HG02840 (cell line): ENCODE results near the gene C4orf50.
"Not testable (repeated sequence)": the region's sequence is repeated elsewhere in the genome, so short reads cannot be mapped to it uniquely, and the experiment has no call there.

Experiments used
- ATAC-seq: cut with Tn5 transposase; IDR thresholded peaks from one replicate; pipeline ENCODE4 v1.9.1; 2021; ENCODE audit warnings: mild to moderate bottlenecking, moderate library complexity, moderate number of reproducible peaks; ENCODE audit not compliant: unreplicated experiment, low FRiP score

C4orf50 gene

DNA sequence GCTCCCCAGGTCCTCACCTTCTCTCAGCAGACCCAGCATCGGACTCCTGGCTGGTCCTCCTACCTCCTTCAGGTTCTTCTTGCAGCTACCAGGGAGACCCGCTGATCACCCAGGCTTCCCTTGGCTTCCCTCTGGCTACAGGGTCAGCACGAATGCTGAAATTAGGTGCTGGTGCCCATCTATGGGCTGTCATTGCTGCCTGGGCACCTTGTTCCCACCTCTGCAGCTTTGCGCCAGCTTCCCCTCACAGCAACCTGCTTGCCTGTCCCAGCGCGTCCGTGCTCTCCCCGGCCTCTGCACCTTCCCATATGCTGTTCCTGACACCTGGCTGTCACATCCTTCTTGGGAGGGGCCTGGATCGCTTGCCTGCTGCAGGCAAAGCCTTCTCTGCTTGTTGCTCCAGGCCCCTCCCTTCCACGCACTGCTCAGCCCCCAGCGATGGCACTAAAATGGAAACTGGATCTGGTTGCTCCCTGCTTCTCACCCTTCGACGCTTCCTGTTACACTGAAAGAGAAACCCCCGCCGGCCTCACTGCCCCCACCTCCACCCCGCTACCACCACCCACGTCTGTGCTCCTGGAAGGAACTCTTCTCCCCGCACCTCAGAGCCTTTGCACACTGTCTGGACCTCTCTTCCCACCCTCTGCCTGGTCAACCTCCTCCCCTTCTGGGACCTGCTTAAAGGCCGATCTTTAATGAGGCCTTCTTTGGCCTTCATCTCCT, 22.2 kb downstream of the C4orf50 start:
- ATAC-seq = no peak

DNA sequence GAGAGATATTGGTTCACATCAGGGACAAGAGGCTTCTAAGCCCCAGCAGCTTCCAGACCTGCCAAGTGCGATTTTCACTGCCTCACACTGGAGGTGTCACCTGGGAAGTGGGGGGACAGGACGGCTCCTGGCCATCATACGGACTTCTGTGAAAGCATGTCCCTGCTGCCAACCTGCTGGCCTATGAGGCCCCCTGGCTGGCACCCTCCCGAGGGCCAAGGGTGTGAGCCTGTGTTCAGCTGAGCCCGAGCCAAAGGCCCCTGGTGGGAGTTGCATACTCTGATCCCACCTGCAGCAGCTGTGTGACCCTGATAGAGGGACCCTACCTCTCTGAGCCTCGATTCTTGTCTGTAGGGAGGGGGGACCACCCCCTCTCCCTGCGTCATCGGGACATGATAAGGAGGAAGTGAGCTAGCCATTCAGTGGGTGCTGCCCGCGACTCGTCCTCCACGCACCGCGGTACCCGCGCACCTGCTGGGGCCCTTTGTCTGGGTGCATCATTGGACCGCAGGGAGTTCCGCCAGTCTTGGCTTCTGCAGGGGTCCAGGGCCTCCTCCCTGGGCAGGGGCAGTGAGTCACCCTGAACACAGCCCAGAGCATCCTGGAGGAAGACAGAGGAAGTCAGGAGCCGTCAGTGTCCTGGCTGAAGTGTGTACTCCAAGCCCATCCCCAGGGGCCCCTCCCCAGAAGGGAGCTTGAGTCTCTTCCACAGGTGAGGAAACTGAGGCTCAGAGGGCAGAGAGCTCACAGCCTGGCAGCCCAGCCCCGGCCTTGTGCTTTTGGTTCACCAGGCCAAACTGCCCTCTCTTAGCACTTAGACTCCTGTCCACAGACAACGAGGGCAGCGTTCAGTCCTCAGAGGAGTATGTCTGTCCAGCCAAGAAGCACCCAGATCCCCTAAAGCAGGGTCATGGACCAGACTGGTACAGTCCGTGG, 24.1 kb downstream of the C4orf50 start:
- no peak for ATAC-seq

DNA sequence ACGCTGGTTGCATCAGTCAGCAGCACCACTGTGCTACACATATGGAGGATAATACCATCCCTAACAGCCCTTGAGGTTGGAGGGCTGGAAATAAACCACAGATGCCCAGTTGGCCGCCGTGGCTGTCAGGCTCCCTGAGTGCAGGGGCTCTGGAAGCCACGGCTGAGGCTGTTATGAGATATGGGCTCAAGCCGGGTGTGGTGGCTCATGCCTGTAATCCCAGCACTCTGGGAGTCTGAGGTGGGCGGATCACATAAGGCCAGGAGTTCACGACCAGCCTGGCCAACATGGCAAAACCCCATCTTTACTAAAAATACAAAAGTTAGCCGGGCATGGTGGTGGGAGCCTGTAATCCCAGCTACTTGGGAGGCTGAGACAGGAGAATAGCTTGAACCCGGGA, 24.9 kb downstream of the C4orf50 start:
- not testable (repeated sequence) for ATAC-seq

DNA sequence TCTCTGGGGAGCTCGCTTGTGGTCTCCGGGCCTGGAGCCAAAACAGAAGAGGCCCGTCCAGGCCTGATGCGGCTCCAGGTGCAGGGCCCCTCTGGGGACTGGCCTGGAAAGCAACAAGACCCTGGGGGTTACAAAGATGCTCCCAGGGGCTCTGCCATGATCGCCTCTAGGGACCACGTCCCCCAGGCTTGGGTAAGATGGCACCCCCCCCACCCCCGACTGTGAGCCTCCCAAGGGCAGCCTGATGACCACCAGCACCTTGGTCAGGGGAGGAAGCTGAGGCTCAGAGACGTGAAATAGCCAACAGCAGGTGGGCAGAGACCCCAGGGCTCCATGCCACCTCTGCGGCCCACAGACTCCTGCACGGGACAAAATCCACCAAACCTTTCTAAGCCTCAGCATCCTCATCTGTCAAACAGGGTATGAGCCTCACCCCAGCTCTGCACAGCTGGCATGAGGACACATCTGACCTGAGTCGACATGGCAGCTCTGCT, 25.4 kb downstream of the C4orf50 start:
- ATAC-seq = no peak

DNA sequence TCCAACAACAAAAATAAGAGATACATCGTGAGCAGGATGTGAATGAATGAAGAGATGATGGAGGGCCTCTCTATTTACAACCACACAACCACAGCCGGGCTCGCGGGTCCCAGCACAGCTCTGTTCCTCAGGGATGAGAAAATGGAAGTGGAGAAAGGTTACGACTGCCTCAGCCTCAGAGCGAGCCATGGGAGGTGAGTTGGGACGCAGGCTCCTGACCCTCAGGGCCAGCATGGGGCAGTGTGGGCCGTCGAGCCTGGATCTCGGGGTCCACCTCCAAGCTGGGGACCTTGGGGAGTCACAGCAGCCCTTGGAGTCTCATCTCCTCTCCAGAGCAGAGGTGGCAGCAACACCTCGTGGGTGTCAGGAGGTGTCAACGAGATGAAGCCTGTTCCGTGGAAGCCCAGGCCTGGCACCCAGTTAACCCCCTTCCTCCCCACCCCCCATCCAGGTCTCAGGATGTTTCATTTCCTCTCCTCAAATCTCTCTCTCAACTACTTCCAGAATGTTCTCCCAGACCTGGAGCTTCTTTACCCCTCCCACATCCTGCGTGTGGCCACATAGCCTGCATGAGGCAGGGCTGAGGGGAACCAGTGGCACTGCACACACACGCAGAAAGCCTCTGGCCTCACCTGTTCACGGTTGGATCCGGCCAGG, 25.9 kb downstream of the C4orf50 start:
- no peak for ATAC-seq

DNA sequence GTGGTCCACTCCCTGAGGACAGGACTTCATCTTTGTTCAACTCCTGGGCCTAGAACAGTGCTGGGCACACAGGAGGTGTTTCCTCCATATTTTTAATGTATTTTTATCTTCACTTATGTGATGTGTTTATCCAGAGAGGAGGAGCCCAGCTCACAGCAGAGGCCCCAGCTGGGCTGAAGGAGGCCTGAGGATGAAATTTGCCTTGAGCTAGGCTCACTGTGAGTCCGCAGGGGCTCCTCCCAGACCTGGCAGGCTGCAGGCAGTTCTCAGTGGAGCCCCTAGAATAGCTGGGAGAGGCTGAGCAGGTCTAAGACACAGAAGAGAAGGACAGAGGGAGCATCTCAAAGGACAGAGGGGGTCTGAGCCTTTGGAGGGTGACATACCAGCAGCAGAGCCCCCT, 26.8 kb downstream of the C4orf50 start:
- no peak for ATAC-seq

DNA sequence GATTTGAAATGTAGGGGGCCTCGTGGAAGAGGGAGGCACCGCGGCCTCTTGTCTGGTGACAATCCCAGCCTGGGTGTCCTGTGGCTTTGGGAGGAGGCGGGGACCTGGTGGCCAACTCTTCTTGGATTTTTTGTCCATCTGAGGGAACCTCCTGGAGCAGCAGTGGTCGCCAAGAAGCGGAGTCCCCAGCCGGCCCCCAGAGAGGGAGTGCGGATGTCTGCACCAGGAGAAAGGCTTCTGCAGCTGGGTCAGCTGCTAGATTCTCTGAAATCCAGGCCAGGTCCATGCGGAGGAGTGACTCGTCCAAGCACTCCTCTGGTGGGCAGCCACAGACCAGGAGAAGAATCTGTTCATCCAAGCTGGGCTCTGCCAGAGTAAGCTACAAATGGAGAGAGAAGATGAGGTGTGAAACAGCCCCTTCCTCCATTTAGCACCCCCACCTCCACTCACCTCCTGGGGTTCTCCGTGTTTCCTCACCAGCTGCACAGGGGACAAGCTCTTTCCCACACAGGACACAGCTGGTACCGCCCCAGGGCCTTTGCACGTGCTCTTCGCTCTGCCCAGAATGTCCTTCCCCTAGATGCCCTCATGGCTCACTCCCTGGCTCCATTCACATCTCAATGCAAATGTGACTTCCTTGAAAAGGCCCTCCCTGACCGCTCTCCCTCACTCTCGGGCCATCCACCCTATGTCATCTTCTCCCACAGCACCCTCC, 27.6 kb downstream of the C4orf50 start:
- no peak for ATAC-seq

DNA sequence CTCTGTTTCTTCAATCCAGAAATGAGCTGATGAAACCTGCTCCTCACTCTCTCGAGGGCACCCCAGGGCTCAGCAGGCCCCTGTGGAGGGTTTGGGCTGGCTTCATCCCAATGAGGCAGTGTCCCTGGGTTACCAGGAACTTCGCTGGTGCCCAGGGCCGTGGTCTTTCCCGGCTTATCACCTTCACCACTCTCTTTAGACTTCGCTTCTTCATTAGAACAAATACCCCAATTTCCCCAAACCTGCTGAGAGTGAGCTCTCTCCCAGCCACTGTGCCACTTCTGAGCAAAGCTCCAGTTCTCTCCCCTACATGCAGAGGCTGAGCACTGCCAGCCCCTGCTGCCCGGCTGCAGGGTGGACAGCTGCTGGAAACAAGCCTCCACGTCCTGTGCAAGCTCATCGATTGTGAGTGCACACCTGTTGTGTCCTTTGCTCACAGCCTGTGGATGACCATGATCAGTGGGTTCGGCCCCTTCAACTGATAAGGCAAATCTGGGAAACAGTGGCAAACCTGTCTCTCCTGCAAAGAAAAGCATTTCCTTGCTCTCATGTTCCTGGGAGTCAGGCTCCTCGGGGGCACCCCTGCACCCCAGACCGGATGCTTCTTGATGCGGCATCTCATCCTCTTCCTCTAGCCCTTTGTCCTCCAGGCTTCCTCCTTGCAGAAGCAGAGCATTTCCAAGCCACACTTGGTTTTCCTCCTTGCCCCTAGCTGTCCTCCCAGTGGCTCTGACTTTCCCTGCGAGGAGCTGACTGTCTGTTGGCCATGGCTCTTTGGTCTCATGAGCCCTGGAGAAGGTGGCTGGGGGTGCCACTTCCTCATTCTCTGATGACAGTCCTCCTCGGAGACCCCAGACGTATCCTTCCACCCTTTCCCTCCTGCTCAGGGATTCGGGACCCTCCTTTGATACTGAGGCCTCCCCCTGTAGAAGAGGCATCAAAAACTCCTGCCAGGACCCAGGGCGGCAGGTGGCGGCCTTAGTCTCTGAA, 28.7 kb downstream of the C4orf50 start:
- ATAC-seq = no peak

DNA sequence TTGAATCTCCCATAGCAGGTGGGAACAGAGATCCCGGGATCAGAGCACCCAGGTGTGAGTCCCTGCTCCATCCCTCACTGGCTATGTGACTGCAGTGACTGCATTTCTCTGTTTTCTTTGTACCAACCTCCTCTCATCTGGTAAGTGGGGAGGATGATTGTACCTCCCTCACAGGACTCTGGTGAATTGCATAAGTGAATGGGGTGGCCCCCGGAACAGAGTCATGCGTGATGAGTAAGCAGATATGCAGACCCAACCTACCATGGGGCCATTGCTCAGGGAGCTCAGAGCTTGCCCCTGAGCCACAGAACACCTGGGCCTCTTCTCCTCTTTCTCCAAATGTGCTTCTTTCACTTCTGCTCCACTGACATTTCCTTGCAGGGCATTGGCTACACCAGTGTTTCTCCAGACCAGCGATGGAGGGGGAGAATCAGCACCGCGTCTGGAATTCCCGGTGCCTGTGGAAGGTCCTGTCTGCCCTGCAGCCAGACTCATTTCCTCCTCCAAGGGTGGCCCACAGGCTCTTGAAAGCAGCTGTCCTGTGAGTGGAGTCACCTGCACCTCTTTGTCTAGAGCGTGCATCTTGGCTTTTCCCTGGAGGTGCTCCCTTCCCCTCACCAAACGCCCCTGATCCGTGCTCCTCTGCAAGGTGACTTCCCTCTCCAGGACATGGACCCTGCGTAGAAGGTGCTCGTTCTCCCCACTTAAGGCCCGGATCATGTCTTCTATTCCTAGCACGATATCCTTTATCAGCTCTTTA, 30.0 kb downstream of the C4orf50 start:
- no peak for ATAC-seq

DNA sequence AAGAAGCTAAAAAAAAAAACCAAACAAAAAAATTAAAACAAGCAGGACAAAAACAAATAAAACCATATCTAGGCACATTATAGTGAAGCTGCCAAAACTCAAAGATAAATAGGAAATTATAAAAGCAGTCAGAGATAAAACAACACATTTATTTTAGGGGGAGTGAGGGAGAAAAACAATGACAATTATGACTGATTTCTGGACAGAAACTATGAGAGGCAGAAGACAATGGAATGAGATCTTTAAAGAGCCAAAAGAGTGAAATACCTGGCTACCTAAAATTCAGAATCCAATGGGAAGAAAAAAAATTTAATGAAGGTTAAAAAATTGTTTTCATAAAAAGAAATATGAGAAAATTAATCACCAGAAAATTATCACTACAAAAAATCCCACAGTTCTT, 33.4 kb downstream of the C4orf50 start:
- ATAC-seq = no peak

DNA sequence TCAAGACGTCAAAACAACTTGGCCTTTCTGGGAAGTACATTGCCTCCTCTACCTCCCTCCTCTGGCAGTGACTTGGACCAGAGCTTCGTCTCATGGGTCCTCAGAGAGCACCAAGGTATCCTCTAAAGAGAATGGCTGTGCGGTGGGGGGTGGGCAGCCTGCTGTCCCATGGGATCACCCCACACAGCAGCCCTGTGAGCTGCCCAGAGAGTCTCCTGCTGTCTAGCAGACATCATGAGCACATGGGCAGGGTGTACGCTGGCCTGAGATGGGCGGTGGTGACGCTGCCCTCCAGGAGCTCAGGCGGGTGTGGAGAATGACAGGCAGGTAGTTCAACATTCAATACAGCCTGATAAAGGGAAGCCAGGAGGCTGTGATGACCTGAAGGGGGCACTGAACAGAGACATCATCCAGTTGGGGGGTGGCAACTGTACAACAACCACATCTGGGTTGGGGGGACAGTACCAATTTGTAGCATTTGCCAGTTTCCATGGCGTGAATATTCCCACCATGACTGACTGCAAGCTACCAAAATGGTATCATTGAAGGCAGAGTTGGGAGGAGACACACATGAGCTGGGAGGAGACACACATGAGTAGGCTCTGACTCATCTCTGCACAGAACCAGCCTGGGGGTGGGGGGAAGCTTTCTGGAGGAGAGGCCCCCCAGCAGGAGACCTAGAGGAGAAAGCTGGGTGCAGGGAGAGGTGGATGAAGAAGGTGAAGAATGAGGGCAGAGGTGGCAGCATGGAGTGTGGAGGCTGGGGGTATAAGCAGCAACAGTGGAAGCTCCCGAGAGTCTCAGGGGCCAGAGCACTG, 35.9 kb downstream of the C4orf50 start:
- ATAC-seq = no peak

DNA sequence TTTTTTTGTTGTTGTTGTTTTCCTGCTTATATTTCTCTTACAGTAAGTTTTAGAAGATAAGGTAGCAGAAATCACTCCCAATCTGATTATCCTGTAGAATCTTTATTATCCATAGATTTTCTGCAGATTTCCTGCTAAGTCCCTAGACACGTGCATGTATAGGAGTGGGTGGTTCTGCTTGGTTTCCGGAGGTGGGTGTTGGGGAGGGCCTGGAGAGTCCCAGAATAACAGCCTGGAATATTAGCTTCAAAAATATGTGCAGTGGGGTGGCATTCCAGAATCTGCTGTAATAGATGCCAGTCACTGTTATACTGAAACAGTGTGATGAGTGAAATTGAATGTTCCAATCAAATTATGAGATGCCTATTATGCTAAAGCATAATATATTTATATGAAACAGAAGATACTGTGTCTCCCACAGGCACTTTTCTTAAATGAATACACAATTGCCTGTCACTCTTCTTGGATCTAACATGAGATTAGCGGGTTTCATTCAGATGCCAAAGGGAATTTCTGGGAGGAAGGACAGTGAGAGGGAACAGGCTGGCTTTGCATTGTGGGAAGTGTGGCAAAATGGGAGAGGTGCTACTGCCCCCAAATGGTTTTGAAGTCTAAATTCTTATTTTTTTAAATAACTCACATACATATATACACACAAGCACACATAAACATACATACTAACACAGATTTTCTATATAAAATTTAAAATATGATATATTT, 37.6 kb downstream of the C4orf50 start:
- ATAC-seq = no peak

DNA sequence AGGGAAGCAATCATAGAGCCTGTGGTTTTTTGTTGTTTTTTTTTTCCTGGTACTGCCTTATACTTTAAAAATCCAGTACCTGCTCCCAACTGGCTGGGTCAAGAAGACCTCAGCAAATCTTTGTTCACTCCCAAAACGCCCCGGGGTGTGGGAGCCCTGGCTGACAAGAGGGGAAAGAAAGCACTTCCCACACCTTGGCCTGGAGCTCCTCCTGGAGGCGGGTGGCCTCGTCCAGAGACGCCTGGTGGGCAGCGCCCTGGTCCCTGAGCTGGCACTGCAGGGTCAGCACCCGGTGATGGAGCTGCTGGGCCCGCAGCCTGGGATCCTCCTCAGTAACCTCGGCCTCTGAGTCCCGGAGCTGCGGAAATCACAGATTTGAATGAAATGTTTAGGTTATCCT, 38.2 kb downstream of the C4orf50 start:
- ATAC-seq = no peak

DNA sequence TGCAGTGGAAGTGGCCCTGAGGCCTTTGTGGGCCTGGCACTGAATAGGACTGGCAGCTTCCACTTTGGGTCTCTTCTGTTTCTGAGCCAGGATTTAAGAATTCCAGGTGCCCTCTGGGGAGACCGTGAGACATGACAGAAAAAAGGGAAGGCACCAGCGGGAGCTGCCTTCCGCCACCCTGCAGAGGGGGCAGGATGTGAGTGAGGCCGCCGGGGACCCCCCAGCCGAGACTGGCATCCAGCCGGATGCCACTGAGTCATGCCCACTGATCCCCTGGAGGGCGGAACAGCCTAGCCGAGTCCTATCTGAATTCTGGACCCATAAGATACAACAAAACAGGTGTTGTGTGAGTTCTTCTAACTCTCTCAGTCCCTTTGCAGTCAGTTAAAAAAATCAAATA, 41.3 kb downstream of the C4orf50 start:
- ATAC-seq = no peak

DNA sequence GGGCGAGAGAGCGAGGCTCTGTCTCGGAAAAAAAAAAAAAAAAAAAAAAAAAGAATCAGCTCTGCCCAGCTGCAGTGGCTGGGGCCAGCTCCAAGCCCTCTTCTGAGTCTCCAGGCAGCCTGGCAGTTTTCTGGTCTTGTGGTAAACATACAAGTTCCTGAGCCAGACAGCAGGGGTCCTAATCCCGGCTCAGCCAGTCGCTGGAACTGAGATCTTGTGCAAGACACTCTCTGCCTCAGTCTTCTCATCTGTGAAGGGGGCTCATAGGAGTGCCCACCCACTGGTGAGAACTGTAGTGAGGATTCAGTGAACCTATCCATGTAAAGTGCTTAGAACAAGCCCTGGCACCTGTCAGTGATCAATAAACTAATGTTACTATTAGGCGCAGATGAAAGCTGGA, 41.8 kb downstream of the C4orf50 start:
- ATAC-seq = no peak

DNA sequence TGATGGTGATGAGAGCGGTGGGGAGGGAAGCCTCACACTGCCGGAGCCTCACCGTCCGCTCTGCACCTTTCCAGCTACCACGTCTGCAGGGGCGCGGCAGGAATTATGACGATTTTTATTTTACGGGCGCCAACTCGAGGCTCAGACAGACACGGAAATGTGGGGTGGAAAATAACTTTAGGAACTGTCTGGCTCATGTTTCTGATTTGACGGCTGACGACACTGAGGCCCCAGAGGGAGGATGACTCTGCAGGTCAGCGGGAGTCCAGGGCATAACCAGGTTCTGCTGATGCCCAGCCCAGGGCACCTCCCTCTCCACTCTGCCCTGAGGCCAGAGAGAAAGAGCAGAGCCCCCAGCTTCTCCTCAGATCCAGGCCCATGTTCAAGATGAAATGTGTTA, 43.9 kb downstream of the C4orf50 start:
- no peak for ATAC-seq
